GM13976 (cell line): Measurements from ENCODE around the gene F10.

ENCODE experiments used
- DNase-seq: peaks from one replicate; pipeline ENCODE4 v3.0.0; 2012; ENCODE audit warnings: low spot score
- CTCF ChIP-seq: IDR thresholded peaks from 2 replicates; pipeline ENCODE4 v1.5.1; 2012; ENCODE audit warnings: borderline replicate concordance, mild to moderate bottlenecking; ENCODE audit not compliant: insufficient read depth; ENCODE audit errors: extremely low read depth, missing control alignments, control extremely low read depth
- in situ Hi-C: fragments of 300-500 bp; cut with MboI; formaldehyde crosslinking; loops from one replicate; pipeline ENCODE4 v1.12.0; 2022; ENCODE audit warnings: low sequenced_read_pairs, mixed read lengths, inconsistent platforms; ENCODE audit not compliant: unreplicated experiment

Gene F10

GRCh38 chr13:113167575-113167974, 45.0 kb downstream of the F10 start:
- DNase-seq, result no peak
- no peak for TF ChIP-seq CTCF
- in situ Hi-C loops, result no loop called here

- no peak for TF ChIP-seq CTCF
- in situ Hi-C loops, result no loop called here
- no peak for DNase-seq
These were observed 45.6 kb downstream of the F10 start for GRCh38 chr13:113168211-113168610.

- no peak for DNase-seq
- TF ChIP-seq CTCF, result no peak
- in situ Hi-C loops, result no loop called here
These were observed 47.0 kb downstream of the F10 start for GRCh38 chr13:113169277-113170272.

- DNase-seq, result no peak
- no peak for TF ChIP-seq CTCF
These were observed 47.9 kb downstream of the F10 start for GRCh38 chr13:113170511-113170910.

GRCh38 chr13:113171250-113172125, 48.9 kb downstream of the F10 start:
- TF ChIP-seq CTCF, result no peak
- DNase-seq, result no peak
- in situ Hi-C loops, result no loop called here

More at GRCh38 chr13:113170511-113170910, 47.9 kb downstream of the F10 start:
- in situ Hi-C loops, result no loop called here

GRCh38 chr13:113172419-113172926, 49.9 kb downstream of the F10 start:
- no peak for DNase-seq
- in situ Hi-C loops, result no loop called here

More at GRCh38 chr13:113172419-113172926, 49.9 kb downstream of the F10 start:
- TF ChIP-seq CTCF, result no peak
